H54 (cell line): ENCODE results near the gene STN1.
A peak's percentile ranks its signal among the peaks of the same experiment; 100 is the strongest.

Experiments
- DNase-seq: peaks from one replicate; pipeline ENCODE4 v3.0.0; 2011; ENCODE audit warnings: low spot score, mixed read lengths; ENCODE audit not compliant: insufficient read length
- FAIRE-seq: peaks from 3 replicates; lab custom pipeline; 2011; peaks lifted over from hg19 to GRCh38; lab: Jason Lieb, UNC
- POLR2A ChIP-seq: IDR thresholded peaks from 2 replicates; pipeline ENCODE4 v1.6.1; 2011; ENCODE audit warnings: low read depth, mild to moderate bottlenecking, low read length

The STN1 gene

GRCh38 chr10:103879831-103880230, 38.2 kb downstream of the STN1 start:
- FAIRE-seq (no peak), DNase-seq (no peak)
- TF ChIP-seq POLR2A = no peak

GRCh38 chr10:103879409-103879808, 38.6 kb downstream of the STN1 start:
- FAIRE-seq = no peak

GRCh38 chr10:103877861-103878260, 40.1 kb downstream of the STN1 start:
- no peak for FAIRE-seq
- TF ChIP-seq POLR2A = no peak
- DNase-seq = no peak

More at GRCh38 chr10:103879409-103879808, 38.6 kb downstream of the STN1 start:
- DNase-seq = no peak
- no peak for TF ChIP-seq POLR2A

GRCh38 chr10:103876155-103876554, 41.8 kb downstream of the STN1 start:
- DNase-seq (no peak), FAIRE-seq (no peak)
- no peak for TF ChIP-seq POLR2A

- DNase-seq (no peak), FAIRE-seq (no peak)
- TF ChIP-seq POLR2A = no peak
These were observed 43.3 kb downstream of the STN1 start for GRCh38 chr10:103874730-103875129.

- DNase-seq (no peak), FAIRE-seq (peak; percentile 74)
- TF ChIP-seq POLR2A = no peak
These were observed 45.6 kb downstream of the STN1 start for GRCh38 chr10:103872137-103872931.

- FAIRE-seq (no peak), DNase-seq (no peak)
- no peak for TF ChIP-seq POLR2A
These were observed 47.0 kb downstream of the STN1 start for GRCh38 chr10:103871006-103871405.

- DNase-seq (no peak), FAIRE-seq (peak; percentile 60)
- no peak for TF ChIP-seq POLR2A
These were observed 47.5 kb downstream of the STN1 start for GRCh38 chr10:103870516-103870915.

GRCh38 chr10:103869336-103869735, 48.6 kb downstream of the STN1 start:
- DNase-seq = no peak
- TF ChIP-seq POLR2A = no peak
- FAIRE-seq = no peak

GRCh38 chr10:103868200-103868599, 49.8 kb downstream of the STN1 start:
- DNase-seq (no peak), FAIRE-seq (no peak)

GRCh38 chr10:103861505-103861904, 56.5 kb downstream of the STN1 start:
- DNase-seq (no peak), FAIRE-seq (peak; percentile 30)
- TF ChIP-seq POLR2A = no peak

More at GRCh38 chr10:103868200-103868599, 49.8 kb downstream of the STN1 start:
- no peak for TF ChIP-seq POLR2A

- no peak for TF ChIP-seq POLR2A
- peak; percentile 60 for DNase-seq
- FAIRE-seq = no peak
These were observed 58.6 kb downstream of the STN1 start for GRCh38 chr10:103859161-103860086.

GRCh38 chr10:103858360-103858759, 59.6 kb downstream of the STN1 start:
- DNase-seq = no peak
- no peak for TF ChIP-seq POLR2A
- FAIRE-seq = no peak

GRCh38 chr10:103856797-103857170, 61.2 kb downstream of the STN1 start:
- no peak for DNase-seq
- FAIRE-seq = no peak
- TF ChIP-seq POLR2A = no peak
